Measurements from ENCODE around the gene NPSR1.

NPSR1 gene

DNA sequence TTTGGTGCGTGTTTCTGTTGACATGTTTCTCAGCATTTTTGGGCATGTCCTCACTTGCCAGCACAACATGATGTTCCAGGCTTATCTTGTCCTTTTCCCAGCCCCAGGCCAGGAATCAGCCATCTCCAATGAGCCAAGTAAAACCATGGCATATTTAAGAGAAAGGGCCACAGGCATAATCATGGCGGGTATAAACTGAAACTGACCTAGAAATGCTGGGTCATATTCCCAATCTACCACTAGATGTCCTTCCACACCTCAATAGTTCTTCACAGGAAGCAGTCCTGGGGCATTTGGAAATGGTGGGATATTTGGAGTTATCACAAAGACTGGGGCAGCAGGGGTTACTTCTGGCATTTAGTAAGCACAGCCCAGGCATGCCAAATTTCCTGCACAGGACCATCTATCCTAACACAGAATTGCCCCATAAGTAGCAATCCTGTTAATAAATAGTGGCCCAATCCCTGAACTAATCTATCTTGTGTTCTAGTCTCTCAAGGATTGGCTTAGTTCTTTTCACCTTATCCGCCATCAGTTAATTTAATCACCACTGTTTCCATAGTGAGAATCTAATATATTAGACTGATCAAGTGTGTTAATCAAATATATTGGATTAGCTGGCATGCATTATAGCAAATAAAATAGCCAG, 101.6 kb downstream of the NPSR1 start:
- DNase-seq: peak; percentile 43

DNA sequence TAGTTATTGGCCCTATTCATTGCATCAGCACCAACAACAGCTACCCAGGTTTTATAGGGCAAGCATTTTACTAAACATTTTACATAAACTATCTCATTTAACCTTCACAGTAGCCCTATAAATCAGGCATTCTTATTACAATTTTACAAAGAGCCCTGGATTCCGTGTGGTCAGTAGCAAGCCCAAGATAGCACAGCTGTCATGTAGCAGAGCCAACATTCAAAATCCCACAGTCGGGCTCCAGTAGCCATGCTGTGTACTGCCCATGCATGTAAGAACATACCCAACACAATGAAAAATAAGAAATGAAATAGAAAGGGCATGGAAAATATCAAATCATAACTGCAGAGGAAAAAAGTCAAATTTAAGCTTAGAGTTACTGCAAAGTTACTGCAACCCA, 102.3 kb downstream of the NPSR1 start:
- DNase-seq: no peak

DNA sequence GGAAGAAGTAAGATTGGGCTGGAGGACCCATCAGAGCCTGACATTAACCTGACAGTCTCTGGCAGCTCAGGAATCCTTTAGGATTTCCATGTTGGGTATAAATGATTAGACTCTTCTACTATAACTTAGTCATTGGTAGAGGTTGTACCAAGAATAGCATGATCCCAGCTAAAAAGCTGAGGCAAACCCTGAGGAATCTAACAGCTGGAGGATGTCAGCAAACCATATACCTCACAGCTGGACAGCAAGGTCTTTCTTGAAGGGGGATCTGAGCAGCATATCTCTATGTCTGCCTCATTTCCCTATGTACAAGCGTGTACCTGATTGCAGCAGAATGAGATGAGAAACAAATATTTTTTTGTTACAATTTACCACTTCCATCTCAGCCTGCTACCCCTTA, 103.2 kb downstream of the NPSR1 start:
- DNase-seq: no peak

DNA sequence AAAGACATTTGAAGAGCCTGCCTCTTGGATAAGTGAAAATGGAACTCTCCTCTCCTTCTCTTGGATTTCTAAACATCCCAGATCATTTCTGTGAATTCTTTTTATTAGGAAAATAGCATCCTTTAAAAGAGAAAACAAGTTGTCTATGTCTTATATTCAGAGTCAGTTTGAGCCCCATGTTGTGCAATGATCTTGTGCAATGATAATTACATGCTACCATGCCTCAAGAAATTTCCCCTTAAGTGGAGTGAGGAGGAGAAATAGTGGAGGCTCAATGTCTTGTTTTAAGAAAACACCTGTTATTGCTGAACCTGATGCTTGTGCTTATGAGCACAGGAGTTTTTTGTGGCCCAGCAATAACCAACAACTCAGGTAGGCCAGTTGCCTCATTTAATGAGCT, 103.6 kb downstream of the NPSR1 start:
- DNase-seq: no peak

DNA sequence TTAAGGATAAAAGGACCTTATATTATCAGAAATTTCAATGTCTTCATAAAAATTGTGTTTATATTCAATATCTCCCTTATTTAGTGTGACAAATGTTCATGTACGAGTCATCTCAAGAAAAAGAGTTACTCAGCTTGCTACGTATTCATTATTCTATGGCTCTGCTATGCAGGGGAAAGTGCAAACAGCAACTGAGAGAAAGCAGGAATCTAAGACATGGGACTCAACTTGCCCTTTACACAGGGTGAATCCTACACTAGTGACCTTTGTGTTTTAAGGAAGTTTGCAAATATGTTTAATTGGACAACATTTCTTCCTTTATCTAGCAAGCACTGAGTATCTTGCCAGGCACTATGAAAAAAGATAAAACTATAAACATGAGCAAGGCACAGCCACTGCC, 104.7 kb downstream of the NPSR1 start:
- no peak for DNase-seq

DNA sequence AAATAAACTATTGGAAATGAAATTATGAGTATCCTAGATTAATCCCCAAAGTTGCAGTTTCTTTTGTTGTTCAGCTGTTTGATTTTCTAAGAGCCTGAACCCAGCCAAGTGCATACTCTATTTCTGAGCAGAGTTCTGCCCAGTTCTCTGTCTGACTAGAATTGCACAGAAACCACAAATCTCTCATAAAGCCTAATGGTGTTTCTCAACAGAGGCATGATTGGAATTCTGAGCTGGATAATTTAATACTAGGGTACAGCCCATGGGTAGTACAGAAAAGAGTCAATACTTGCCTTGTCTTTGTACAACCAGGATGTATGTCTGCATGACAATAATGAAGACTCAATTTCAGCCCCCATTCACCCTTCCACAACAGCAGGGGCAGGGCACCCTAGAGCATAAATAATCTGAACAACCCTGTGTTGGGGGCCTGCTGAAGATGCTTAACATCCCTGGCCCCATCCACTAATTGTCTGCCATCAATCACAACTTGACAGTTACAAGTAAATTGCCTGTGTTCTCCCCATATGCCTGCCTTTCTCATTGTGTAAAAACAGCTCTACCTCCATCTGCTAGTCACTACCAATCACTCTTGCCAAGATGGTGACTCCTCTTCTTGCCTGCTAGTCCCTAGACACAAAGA, 114.4 kb downstream of the NPSR1 start:
- DNase-seq: no peak

DNA sequence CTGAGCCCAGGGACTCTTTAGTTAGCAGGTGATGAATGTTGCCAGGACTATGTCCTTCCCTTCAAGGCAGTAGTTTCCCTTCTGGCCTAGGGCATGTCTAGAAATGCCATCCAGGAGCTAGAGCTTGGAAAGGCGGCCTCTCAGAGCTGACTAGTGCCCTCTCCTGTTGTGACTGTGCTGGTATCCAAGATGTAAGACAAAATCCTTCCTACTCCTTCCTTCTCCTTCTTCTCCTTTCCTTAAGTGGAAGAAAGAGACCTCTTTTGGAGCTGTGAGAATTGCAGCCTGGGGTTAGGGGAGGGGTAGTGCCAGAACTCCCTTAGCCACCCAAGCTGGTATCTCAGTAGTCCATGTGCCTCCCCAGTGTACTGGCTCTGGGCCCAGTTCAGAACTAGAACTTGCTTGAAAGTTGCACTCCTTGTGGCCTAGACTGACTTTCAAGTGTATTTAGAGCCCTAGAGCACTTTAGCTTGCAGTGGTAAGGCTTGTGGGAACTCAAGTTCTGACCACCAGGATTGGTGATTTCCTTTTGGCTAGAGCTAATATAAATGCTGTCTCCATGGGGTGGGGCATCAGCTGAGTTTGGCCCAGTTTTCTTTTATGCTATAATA, 118.8 kb downstream of the NPSR1 start:
- no peak for DNase-seq

DNA sequence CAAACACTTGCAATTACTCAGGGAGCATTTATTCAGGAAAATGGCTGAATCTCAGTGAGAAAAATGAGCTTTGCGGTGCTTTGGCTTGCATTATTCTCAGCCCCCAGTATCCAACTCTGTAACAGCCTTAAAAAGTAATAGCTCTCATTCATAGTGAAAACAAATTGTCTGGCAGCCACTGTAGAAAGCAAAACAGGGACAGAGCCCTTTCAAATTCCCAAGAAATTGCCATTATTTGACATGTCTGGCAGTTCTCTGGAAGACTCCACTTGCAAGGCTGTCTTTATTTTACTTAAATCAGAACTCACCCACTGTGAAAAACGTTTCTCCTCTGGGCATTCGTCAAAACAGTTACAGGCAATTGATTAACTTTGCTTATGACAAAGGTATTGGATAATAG, 122.5 kb downstream of the NPSR1 start:
- no peak for DNase-seq

DNA sequence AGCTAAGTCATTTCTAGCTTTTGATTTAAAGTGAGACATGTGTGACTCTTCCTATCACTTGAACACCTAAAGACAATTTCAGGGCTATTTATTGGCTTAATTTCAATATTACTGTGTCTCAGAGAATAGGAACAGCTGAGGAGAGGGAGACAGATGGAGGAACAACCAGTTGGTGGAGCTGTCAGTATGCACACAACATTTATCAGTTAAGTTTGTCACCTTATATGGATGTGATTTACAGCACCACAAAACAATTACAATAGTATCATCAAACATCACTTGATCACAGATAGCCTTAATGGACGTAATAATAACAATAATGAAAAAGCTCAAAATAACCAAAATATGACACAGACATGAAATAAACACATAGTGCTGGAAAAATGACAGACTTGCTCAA, 129.6 kb downstream of the NPSR1 start:
- no peak for DNase-seq

DNA sequence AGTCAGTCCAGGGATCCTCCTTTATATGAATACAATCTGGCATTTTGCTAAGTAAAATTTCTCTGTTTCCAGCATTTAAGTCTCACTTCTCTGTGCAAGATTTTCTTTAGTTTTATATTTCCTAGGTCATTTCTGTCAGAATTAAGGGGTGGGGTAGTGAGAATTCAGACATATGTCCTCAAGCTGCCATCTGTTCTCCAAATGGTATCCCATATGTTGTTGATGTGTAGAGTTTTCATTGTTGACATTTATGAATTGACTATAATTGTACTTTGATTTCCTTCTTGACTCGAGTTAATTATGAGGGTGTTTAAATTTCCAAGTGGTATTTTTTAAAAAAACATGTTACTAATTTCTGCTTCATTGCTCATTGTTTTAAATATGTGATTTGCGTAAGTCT, 148.8 kb downstream of the NPSR1 start:
- DNase-seq: no peak

DNA sequence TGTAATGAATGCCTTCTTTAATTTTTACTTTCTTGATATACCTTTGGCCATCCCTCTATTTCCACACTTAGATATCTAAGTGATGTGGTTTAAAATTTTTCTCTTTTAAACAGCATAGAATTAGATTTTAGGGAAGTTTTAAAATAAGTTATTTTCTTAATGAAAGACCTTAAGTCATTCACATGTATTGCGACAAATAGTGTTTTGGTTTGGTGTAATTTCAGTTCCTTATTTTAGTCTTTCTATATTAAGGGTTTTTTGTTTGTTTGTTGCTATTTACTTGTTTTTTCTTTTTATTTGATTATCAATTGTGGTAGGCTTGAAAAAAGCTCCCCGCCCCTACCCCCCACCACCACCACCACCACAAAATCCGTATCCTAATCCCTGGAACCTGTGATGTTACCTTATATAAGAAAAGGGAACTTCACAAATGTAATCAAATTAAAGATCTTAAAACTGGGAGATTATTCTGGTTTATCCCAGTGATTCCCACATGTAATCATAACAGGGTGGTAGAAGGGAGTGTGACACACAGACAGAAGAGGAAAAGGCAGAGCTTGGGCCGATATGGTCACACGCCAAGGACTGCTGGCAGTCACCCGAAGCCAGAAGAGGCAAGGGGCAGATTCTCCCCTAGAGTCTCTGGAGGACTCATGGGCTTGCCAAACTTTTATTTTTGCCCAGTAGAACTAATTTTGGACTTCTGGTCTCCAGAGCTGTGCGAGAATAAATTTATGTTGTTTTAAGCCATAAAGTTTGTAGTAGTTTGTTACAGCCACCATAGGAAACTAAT, 149.7 kb downstream of the NPSR1 start:
- no peak for DNase-seq

DNA sequence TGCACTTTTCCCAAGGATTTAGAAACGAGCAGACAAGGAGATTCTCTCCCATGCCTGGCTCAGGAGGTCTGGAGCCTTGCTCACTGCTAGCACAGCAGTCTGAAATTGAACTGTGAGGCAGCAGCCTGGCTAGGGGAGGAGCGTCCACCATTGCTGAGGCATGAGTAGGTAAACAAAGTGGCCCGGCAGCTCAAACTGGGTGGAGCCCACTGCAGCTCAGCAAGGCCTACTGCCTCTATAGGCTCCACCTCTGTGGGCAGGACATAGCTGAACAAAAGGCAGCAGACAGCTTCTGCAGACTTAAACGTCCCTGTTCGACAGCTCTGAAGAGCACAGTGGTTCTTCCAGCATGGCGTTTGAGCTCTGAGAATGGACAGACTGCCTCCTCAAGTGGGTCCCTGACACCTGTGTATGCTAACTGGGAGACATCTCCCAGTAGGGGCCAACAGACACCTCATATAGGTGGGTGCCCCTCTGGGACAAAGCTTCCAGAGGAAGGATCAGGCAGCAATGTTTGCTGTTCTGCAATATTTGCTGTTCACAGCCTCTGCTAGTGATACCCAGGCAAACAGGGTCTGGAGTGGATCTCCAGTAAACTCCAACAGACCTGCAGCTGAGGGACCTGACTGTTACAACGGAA, 156.3 kb downstream of the NPSR1 start:
- peak; percentile 53 for DNase-seq

DNA sequence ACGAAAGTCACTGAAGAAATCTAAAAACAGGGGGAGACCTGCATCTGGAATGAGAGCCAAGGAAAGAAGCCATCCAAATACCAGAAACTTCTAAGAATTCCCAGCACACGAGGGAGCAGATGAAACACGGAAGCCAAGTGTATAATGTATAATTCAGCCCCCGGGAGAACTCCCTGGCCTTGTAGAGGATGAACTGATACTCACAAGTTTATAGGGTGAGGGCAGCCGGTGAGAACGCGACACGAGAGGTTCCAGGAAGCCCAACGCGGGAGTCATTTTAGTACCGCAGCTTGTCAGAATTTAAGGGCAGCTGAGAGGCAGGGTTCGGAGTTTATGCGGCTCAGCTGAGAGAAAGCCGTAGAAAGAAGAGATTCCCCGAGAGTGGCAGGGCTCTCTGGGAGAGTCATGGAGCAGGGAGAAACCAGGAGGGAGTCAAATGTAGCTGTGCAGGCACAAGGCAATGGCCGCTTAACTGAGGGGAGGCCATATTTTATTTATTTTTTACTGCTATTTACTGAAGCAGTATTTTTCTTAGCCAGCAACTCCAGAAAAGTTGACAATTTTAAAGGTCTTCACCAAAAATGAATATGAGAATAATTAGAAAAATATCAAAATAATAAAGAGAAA, 164.0 kb downstream of the NPSR1 start:
- no peak for DNase-seq

DNA sequence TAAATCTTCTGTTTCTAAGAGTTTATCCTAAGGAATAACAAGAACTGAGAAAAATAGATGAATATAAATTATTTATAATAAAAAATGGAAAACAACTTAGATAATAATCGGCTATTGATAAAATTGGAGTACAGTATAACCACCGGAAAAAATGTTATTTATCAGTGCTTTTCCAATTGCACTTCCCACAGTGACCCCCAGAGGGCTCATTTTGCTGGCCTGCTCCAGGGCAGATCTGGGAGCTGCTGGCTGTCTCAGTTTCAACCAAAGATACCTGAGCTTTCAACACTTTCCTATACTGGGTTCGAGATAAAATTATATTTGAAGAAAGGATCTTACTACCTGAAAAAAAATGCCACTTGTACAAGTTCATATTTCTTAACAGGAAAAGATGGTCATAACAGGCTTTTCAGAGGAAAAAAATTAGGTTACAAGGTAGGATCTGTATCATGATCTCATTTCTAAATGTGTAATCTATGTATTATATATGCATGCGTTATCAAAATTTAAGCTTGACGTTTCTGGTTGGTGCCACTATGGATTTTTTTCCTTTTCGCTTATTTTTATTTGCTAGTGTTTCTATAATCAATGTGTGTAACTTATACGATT, 165.7 kb downstream of the NPSR1 start:
- peak; percentile 64 for DNase-seq

DNA sequence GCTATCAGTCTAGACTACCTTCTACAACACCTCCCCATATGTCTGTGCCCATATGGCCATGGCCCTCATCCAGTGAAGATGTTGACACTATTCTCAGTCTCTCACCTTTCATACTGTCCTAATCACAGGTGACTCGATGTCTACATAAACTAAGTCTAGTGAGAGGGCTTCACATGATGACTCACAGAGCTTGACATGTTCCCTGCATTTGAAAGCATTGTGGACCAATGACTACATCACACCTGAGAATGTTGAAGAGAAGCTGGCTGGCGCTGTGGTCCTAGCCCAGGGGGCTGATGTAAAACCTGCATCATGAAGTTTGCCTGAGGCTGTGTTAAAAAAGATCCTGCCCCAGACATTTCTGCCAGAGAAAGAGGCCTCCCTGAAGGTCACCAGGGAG, 167.2 kb downstream of the NPSR1 start:
- no peak for DNase-seq

DNA sequence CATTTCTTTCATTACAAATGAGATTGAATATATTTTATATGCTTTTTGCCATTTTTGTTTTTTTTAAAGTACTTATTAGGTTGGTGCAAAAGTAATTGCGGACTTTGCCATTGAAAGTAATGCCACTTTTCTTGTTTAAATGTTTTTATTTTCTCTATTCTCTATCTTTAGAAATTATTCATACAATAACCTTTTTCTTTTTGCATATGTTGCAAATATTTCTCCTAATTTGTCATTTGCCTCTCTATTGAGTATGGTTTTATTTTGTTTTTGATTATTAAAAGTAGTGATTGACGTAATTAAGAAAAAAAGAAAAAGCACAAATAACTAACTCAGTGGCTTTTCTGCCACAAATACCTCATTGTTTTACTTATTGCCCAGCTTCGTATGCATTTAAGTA, 172.4 kb downstream of the NPSR1 start:
- no peak for DNase-seq

DNA sequence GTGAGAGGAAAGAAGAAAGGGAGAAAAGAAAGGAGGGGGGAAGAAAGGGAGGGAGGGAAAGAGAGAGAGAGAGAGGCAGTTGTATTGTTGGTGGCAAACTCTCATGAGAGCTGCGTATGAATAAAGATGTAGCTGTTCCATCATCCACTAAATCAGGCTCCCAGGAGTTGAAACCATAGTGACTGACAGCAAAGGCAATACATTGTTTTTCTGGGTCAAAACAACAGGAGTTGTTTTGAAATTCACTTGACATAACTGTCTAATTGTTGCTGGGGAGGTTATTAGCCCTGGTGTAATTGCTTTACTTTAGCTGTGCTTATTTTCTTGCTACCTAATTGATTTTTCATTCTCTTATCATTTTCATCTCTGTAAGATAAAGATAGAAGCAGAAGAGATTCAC, 173.4 kb downstream of the NPSR1 start:
- no peak for DNase-seq

DNA sequence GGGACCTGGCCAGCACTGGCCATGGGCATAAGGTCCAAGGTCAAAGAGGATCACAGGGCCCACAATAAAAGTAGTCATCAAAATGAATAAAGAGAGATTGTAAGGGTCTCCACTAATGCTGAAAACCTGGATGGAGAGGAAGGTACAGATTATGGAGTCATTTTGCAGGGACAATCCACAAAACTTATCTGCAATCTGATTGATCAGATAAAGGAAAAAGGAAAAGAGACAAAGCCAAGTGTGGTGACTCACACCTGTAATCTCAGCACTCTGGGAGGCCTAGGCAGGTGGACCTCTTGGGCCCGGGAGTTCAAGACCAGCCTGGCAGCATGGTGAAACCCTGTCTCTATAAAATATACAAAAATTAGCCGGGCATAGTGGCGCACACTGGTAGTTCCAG, 174.0 kb downstream of the NPSR1 start:
- DNase-seq: no peak

DNA sequence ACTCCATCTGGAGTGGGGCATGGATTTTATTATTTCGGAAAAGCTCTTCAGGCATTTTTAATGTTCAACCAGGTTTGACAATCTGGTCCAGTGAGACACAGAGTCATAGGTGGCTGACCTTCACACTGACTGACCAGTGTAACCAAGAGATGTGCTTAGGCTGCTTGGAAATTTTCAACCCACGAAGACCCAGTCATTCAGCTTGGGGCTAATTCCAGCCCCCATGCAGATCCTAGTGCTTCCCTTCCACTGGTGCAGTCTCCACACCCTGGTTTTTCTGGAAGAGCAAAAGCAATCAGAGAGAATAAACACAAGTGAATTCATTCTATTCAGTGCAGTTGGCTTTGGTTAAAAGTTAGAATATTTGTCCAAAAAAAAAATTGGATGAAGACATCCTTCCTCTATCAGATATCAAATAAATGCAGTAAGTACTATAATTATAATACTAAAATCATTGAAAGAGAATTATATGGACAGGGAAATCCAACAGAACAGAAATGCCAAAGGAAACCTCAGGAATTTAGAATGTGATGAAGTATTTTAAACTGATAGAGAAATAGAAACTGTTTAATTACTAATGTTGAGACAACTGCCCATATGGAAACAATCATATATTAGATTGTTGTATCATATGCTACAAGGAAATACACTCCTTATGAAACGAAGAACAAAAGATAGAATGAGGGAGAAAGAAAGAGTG, 178.0 kb downstream of the NPSR1 start:
- DNase-seq: no peak

DNA sequence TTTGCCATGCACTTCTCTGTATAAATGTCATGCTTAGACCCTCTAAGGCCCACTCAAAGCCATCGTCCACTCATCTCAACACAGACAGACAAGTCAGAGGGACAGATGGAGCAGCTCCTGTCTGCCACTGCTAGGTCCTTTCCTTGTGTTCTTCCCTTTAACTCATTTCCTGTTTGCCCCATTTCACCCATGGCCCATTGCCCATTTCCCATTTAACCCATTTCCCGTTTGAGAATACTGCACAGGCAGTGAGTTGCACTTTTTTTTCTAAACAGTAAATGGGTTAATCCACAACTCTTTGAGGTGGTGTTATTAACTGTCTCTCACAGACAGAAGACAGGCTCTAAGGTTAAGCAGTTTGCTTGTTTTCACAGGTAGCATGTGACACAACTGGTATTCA, 179.3 kb downstream of the NPSR1 start:
- no peak for DNase-seq

DNA sequence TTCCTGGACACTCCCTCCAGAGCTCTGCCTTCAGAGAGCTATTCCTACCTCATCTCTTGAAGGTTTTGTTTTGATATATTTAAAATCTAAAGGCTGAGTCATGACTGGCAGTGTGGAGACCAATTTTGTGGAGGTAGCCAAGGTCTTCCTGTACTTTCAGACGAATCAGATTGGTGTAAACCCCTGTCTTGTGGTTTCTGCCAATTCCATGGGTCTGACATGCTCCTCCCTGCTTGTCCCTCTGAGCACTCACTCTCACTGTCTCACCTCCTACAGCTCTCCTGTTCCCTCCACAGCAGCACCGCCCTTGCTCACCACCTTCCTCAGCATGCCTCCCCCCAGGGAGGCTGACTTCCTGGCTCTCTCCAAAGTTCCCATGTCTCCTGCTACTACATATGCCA, 179.8 kb downstream of the NPSR1 start:
- no peak for DNase-seq

DNA sequence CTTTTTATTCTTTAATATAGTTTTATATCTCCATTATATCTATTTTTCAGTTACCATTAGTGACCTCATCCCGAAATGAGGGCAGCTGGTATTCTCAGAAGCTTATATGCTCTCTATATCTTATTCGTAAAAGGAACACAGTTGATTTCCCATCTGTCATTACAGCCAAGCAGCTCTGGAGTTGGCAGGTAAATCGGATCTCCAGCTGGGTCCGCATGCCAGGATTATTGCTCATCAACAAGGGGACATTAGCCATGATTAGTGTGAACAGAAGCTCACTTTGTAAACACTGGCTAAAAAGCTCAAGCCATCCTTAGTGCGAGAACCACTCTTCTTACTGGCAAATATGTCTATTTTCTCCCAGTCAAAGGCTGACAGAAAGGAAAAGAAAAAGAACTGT, 180.3 kb downstream of the NPSR1 start:
- no peak for DNase-seq

Data from NCI-H345 (cell line).